GM12878 (cell line): Measurements from ENCODE around the gene TOM1L1. TPM values are rescaled to one million over a fixed set of nuclear protein-coding genes. Genes with fewer than 3 reads are reported as not detected.

Experiments
- ATAC-seq: fragments of 200-7000 bp; cut with Tn5 transposase; 3 replicates; pipeline ENCODE4 v1.9.1; 2020; ENCODE audit warnings: mild to moderate bottlenecking, moderate library complexity
- BruUV-seq: library from RNA; stranded (reverse); fragments of 400-500 nt; replicated peaks from 2 replicates; lab custom pipeline; 2021; lab: Mats Ljungman, UMichigan
- CTCF ChIA-PET: fragments of 300-600 bp; sonication (Branson Sonifier 250); formaldehyde crosslinking; extraction: SDS; loops from one replicate; lab custom pipeline; 2021; ENCODE audit warnings: inconsistent platforms; lab: Yijun Ruan, JAX
- POLR2A ChIA-PET: fragments of 350-600 bp; formaldehyde crosslinking; extraction: SDS; loops from one replicate; lab custom pipeline; 2021; ENCODE audit warnings: inconsistent platforms; lab: Charles Lee
- RAD21 ChIA-PET: fragments of 300-600 bp; sonication (Branson Sonifier 250); formaldehyde crosslinking; loops from one replicate; lab custom pipeline; 2023; ENCODE audit warnings: antibody characterized with exemption; ENCODE audit not compliant: unreplicated experiment; lab: Charles Lee
- SMC1A ChIA-PET: fragments of 300-600 bp; sonication (Branson Sonifier 250); formaldehyde crosslinking; loops from one replicate; lab custom pipeline; 2023; ENCODE audit not compliant: unreplicated experiment, uncharacterized antibody; lab: Charles Lee
- DNase-seq: peaks from one replicate; pipeline ENCODE4 v3.0.0-alpha.2; 2011; ENCODE audit warnings: low read depth, low spot score
- FAIRE-seq: peaks from 3 replicates; lab custom pipeline; 2011; peaks lifted over from hg19 to GRCh38; lab: Jason Lieb, UNC
- H2AFZ ChIP-seq: 2 replicates; pipeline ENCODE4 v1.6.0; 2011; ENCODE audit warnings: low read depth, low read length, control low read depth; ENCODE audit not compliant: control insufficient read depth
- H3K27ac ChIP-seq: 2 replicates; pipeline ENCODE4 v1.5.1; 2011; ENCODE audit warnings: control low read depth; ENCODE audit not compliant: control insufficient read depth, insufficient read depth
- H3K27me3 ChIP-seq, 2 experiments: replicated peaks in 1 of 2; 2 replicates each; pipeline versions ENCODE4 v1.6.0 to v1.6.1; 2011; ENCODE audit warnings: low read length in 1 of 2; ENCODE audit not compliant: control insufficient read depth in 2 of 2, insufficient read depth in 2 of 2
- H3K36me3 ChIP-seq, 2 experiments: 2 replicates each; pipeline ENCODE4 v1.5.1; 2011; ENCODE audit warnings: low read length in 1 of 2; ENCODE audit not compliant: control insufficient read depth in 2 of 2, insufficient read depth in 2 of 2
- H3K4me1 ChIP-seq: 2 replicates; pipeline ENCODE4 v1.6.1; 2011; ENCODE audit warnings: mild to moderate bottlenecking, low read length, moderate library complexity, mixed read lengths; ENCODE audit not compliant: control insufficient read depth, insufficient read depth
- H3K4me2 ChIP-seq: 2 replicates; pipeline ENCODE4 v1.6.0; 2011; ENCODE audit warnings: control low read depth; ENCODE audit not compliant: control insufficient read depth, insufficient read depth
- H3K4me3 ChIP-seq: fragments of 200-600 bp; sonication (generic); 2 replicates; pipeline ENCODE4 v1.5.1; 2016
- H3K79me2 ChIP-seq: 2 replicates; pipeline ENCODE4 v1.6.0; 2011; ENCODE audit warnings: low read length; ENCODE audit not compliant: control insufficient read depth, insufficient read depth
- H3K9ac ChIP-seq: 2 replicates; pipeline ENCODE4 v1.8.0; 2011; ENCODE audit warnings: low read length, control low read depth, mixed read lengths; ENCODE audit not compliant: control insufficient read depth, insufficient read depth
- H3K9me3 ChIP-seq: replicated peaks from 3 replicates; pipeline ENCODE4 v1.5.1; 2011; ENCODE audit warnings: mild to moderate bottlenecking, low read length; ENCODE audit not compliant: control insufficient read depth, insufficient read depth
- H4K20me1 ChIP-seq: 2 replicates; pipeline ENCODE4 v1.6.0; 2011; ENCODE audit not compliant: control insufficient read depth, insufficient read depth
- GABPA ChIP-seq: IDR thresholded peaks from 2 replicates; pipeline ENCODE4 v1.6.1; 2014; ENCODE audit warnings: antibody characterized with exemption, low read depth, mild to moderate bottlenecking, inconsistent platforms
- KLF5 ChIP-seq: fragments of 450-650 bp; IDR thresholded peaks from 2 replicates; pipeline ENCODE4 v1.6.1; 2014; ENCODE audit warnings: mild to moderate bottlenecking; ENCODE audit not compliant: partially characterized antibody
- MXI1 ChIP-seq: fragments of 150-350 bp; IDR thresholded peaks from 2 replicates; pipeline ENCODE4 v1.6.1; 2011; ENCODE audit warnings: low read depth, mild to moderate bottlenecking, inconsistent platforms, low read length, improper control_type of control experiment
- MYB ChIP-seq: fragments of 150-350 bp; IDR thresholded peaks from 2 replicates; pipeline ENCODE4 v1.6.1; 2014; ENCODE audit warnings: mild to moderate bottlenecking, low read depth, low read length, borderline replicate concordance
- MYC ChIP-seq: IDR thresholded peaks from 2 replicates; pipeline ENCODE4 v1.6.1; 2011; ENCODE audit warnings: mild to moderate bottlenecking, low read length, moderate library complexity, inconsistent platforms; ENCODE audit not compliant: insufficient read depth, insufficient replicate concordance, insufficient read length, severe bottlenecking
- RAD51 ChIP-seq: fragments of 450-650 bp; IDR thresholded peaks from 2 replicates; pipeline ENCODE4 v1.6.1; 2016; ENCODE audit warnings: moderate library complexity, mild to moderate bottlenecking, inconsistent platforms
- TAF1 ChIP-seq: IDR thresholded peaks from 2 replicates; pipeline ENCODE4 v1.6.1; 2011; ENCODE audit warnings: mild to moderate bottlenecking, low read depth, low read length, borderline replicate concordance
- ZNF217 ChIP-seq: fragments of 450-650 bp; IDR thresholded peaks from 2 replicates; pipeline ENCODE4 v1.6.1; 2017; ENCODE audit warnings: antibody characterized with exemption, mild to moderate bottlenecking
- in situ Hi-C: fragments of 300-500 bp; cut with MboI; formaldehyde crosslinking; loops from 9 replicates; pipeline ENCODE4 v1.14.3; 2018; ENCODE audit warnings: mixed read lengths
- intact Hi-C: fragments of 100-400 bp; cut with micrococcal nuclease; formaldehyde crosslinking; loops from one replicate; pipeline ENCODE4 v1.14.2; 2022; ENCODE audit not compliant: unreplicated experiment
- polyA plus RNA-seq, 11 experiments: library from polyadenylated mRNA; depleted of rRNA in 4 of 11; unstranded in 6 of 11; stranded (reverse) in 5 of 11; fragments of >200 nt; fragmentation: Nextera tagmentation in 4 of 11; fragmentation: Illumina TruSeq in 1 of 11; extraction: Ambion mirVana in 4 of 11; extraction: Trizol in 1 of 11; gene quantifications; 1 replicate in 1 of 11; 2 replicates in 10 of 11; pipeline versions ENCODE4 v1.2.1 to v1.2.3, GENCODE V29; 2011 to 2016; ENCODE audit warnings: inconsistent platforms in 2 of 11, missing spikeins in 2 of 11, low read depth in 1 of 11
- total RNA-seq, 4 experiments: library from RNA; depleted of rRNA in 3 of 4; stranded (reverse); fragments of >200 nt in 3 of 4; fragmentation: Illumina TruSeq in 1 of 4; extraction: Trizol in 1 of 4; gene quantifications; 2 replicates each; pipeline versions ENCODE4 v1.2.1 to v1.2.3, GENCODE V29; 2013 to 2021
- TF ChIP-seq, protein P1 (sequence below): fragments of 450-650 bp; IDR thresholded peaks from 2 replicates; pipeline ENCODE4 v1.6.1; 2017; ENCODE audit warnings: low read depth, mild to moderate bottlenecking, moderate library complexity
- TF ChIP-seq, protein P2 (sequence below): IDR thresholded peaks from 2 replicates; pipeline ENCODE4 v1.6.1; 2012; ENCODE audit warnings: low read depth, low read length, improper control_type of control experiment

Gene TOM1L1
- total and polyA plus RNA-seq, 10 of the 15 experiments (the other 5 are each of a cell fraction or from before 2014, with no cell fraction given) = 1.9 to 8.8 (median 2.5) TPM

DNA sequence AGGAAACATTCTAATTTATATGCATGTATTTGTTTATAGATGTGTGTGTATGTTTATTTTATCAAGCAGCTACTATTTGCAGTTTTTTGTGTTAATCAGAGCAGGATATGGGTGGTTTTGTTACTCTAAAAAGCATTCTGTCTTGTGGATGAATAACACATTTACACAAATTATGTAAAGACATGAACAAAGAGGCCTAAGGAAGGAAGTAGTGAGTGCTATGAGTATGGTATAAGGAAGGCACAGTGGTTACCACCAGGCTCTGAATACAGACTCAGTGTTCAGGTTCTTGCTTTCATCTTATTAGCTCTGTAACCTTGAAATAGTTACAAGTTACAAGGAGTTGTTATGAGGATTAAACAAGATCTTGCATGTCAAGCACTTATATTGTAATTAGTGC is 101.8 kb downstream of the TOM1L1 start:
- Histone ChIP-seq H4K20me1 (no peaks in the 10 kb centered on the region), H3K4me1 (no peaks in the 10 kb centered on the region), H2AFZ (no peak overlapping the region), H3K9ac (no peak overlapping the region), H3K36me3 (no peaks in the 10 kb centered on the region), H3K9me3 (no peaks in the 10 kb centered on the region), H3K4me3 (no peak overlapping the region), H3K4me2 (no peak overlapping the region), H3K27ac (no peak overlapping the region), H3K27me3 (no peaks in the 10 kb centered on the region), H3K79me2 (no peaks in the 10 kb centered on the region)
- ATAC-seq (no peak), FAIRE-seq (no peak), DNase-seq (no peak)
- in situ Hi-C loops = no loop called here
- SMC1A ChIA-PET = interaction anchor here (1.4 kb wide), 1 partner anchor 10 kb away, joined by 7 read pairs; no protein-coding TSS in a partner anchor
- RAD21 ChIA-PET = no interaction called here
- TF ChIP-seq MXI1 = no peak
- TF ChIP-seq, protein P1, sequence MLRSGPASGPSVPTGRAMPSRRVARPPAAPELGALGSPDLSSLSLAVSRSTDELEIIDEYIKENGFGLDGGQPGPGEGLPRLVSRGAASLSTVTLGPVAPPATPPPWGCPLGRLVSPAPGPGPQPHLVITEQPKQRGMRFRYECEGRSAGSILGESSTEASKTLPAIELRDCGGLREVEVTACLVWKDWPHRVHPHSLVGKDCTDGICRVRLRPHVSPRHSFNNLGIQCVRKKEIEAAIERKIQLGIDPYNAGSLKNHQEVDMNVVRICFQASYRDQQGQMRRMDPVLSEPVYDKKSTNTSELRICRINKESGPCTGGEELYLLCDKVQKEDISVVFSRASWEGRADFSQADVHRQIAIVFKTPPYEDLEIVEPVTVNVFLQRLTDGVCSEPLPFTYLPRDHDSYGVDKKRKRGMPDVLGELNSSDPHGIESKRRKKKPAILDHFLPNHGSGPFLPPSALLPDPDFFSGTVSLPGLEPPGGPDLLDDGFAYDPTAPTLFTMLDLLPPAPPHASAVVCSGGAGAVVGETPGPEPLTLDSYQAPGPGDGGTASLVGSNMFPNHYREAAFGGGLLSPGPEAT = no peak
- no peak for TF ChIP-seq RAD51
- TF ChIP-seq MYB = no peak
- TF ChIP-seq MYC = no peak
- TF ChIP-seq KLF5 = no peak
- TF ChIP-seq ZNF217 = no peak
- TF ChIP-seq, protein P2, sequence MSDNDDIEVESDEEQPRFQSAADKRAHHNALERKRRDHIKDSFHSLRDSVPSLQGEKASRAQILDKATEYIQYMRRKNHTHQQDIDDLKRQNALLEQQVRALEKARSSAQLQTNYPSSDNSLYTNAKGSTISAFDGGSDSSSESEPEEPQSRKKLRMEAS = no peak
- no peak for TF ChIP-seq GABPA
- TF ChIP-seq TAF1 = no peak
- intact Hi-C loops = no loop called here
- POLR2A ChIA-PET = interaction anchor here (0.6 kb wide), 1 partner anchor 98 kb away, joined by 4 read pairs; no protein-coding TSS in a partner anchor
- no TSS peak for BruUV-seq
- CTCF ChIA-PET = interaction anchor here (0.8 to 6.0 kb wide), 3 partner anchors 10 to 293 kb away, joined by 3 to 63 read pairs (median 3); no protein-coding TSS in a partner anchor
